HCT116 (cell line): ENCODE data around the gene RIPOR3. TPM values are rescaled to one million over a fixed set of nuclear protein-coding genes. Genes with fewer than 3 reads are reported as not detected.

Experiments used
- ATAC-seq: fragments of 200-7000 bp; cut with Tn5 transposase; 2 replicates; pipeline ENCODE4 v1.9.1; 2020; ENCODE audit warnings: mild to moderate bottlenecking, moderate library complexity
- BruUV-seq: library from RNA; stranded (reverse); fragments of 400-500 nt; replicated peaks from 2 replicates; lab custom pipeline; 2021; lab: Mats Ljungman, UMichigan
- CTCF ChIA-PET: fragments of 300-600 bp; sonication (Branson Sonifier 250); formaldehyde crosslinking; loops from one replicate; lab custom pipeline; 2021; ENCODE audit warnings: antibody characterized with exemption; lab: Charles Lee
- POLR2A ChIA-PET: fragments of 300-600, 350-600 bp; sonication (Branson Sonifier 250); formaldehyde crosslinking; loops from one replicate; lab custom pipeline; 2021; ENCODE audit warnings: antibody characterized with exemption; lab: Charles Lee
- RAD21 ChIA-PET, 2 experiments: fragments of 300-600 bp; sonication (Branson Sonifier 250); formaldehyde crosslinking; loops; one replicate each; lab custom pipeline; 2023; ENCODE audit warnings: low total read pairs in 2 of 2; ENCODE audit not compliant: uncharacterized antibody in 2 of 2, unreplicated experiment in 2 of 2, low non-redundant PET in 1 of 2; lab: Charles Lee
- DNase-seq: peaks from one replicate; pipeline ENCODE4 v3.0.0-alpha.2; 2010; ENCODE audit warnings: low read depth, low spot score
- H2AFZ ChIP-seq: fragments of 200-600 bp; shearing (Covaris generic), sonication (generic); 2 replicates; pipeline ENCODE4 v1.6.1; 2017; ENCODE audit warnings: low read depth, mixed run types, mixed read lengths, antibody characterized with exemption, low read length; ENCODE audit not compliant: poor library complexity, severe bottlenecking
- H3K27ac ChIP-seq: 2 replicates; pipeline ENCODE4 v1.5.1; 2012; ENCODE audit warnings: low read depth, low read length
- H3K27me3 ChIP-seq: fragments of 200-600 bp; sonication (generic); 2 replicates; pipeline ENCODE4 v1.6.1; 2016; ENCODE audit warnings: mixed run types, low read length, mixed read lengths; ENCODE audit not compliant: insufficient read depth
- H3K36me3 ChIP-seq, 2 experiments: fragments of 200-500 bp in 1 of 2; fragments of 200-600 bp in 1 of 2; sonication (Bioruptor generic) in 1 of 2; sonication (generic) in 1 of 2; 2 replicates each; pipeline versions ENCODE4 v1.5.1 to v1.6.1; 2014 to 2016; ENCODE audit warnings: low read length in 2 of 2, inconsistent platforms in 1 of 2, mixed read lengths in 1 of 2, mixed run types in 1 of 2; ENCODE audit not compliant: insufficient read depth in 2 of 2, control insufficient read depth in 1 of 2
- H3K4me1 ChIP-seq, 2 experiments: fragments of 200-600 bp in 1 of 2; sonication (generic) in 1 of 2; 2 replicates each; pipeline versions ENCODE4 v1.5.1 to v1.6.1; 2012 to 2017; ENCODE audit warnings: low read length in 2 of 2, inconsistent platforms in 1 of 2, mild to moderate bottlenecking in 1 of 2, mixed read lengths in 1 of 2, mixed run types in 1 of 2, moderate library complexity in 1 of 2; ENCODE audit not compliant: insufficient read depth in 2 of 2, control insufficient read depth in 1 of 2
- H3K4me2 ChIP-seq: fragments of 200-600 bp; sonication (generic); 2 replicates; pipeline ENCODE4 v1.6.1; 2017; ENCODE audit warnings: mixed run types, low read length, mixed read lengths
- H3K4me3 ChIP-seq, 2 experiments: fragments of 200-600 bp in 1 of 2; sonication (generic) in 1 of 2; replicated peaks in 1 of 2; 2 replicates each; pipeline ENCODE4 v1.5.1; 2011 to 2016; ENCODE audit warnings: low read length in 2 of 2, control low read depth in 1 of 2, low read depth in 1 of 2, mild to moderate bottlenecking in 1 of 2, mixed read lengths in 1 of 2, mixed run types in 1 of 2
- H3K79me2 ChIP-seq: fragments of 200-600 bp; sonication (generic); 2 replicates; pipeline ENCODE4 v1.6.1; 2017; ENCODE audit warnings: mild to moderate bottlenecking, mixed run types, low read length, moderate library complexity, mixed read lengths; ENCODE audit not compliant: insufficient read depth
- H3K9ac ChIP-seq: fragments of 200-600 bp; sonication (generic); 2 replicates; pipeline ENCODE4 v1.6.1; 2016; ENCODE audit warnings: low read length, mixed read lengths
- H3K9me2 ChIP-seq: fragments of 200-600 bp; sonication (generic), shearing (Covaris generic); 2 replicates; pipeline ENCODE4 v1.6.1; 2017; ENCODE audit warnings: mixed run types, mild to moderate bottlenecking, moderate library complexity; ENCODE audit not compliant: insufficient read depth
- H3K9me3 ChIP-seq, 2 experiments: fragments of 200-500 bp in 1 of 2; fragments of 200-600 bp in 1 of 2; sonication (Bioruptor generic) in 1 of 2; sonication (generic) in 1 of 2; 2 replicates each; pipeline ENCODE4 v1.6.1; 2014 to 2017; ENCODE audit warnings: low read length in 2 of 2, mixed read lengths in 2 of 2, inconsistent platforms in 1 of 2, low read depth in 1 of 2, mild to moderate bottlenecking in 1 of 2, mixed run types in 1 of 2, moderate library complexity in 1 of 2; ENCODE audit not compliant: control insufficient read depth in 1 of 2, insufficient read depth in 1 of 2
- H4K20me1 ChIP-seq: fragments of 200-600 bp; sonication (generic), shearing (Covaris generic); 2 replicates; pipeline ENCODE4 v1.6.1; 2017; ENCODE audit warnings: mixed run types, mild to moderate bottlenecking, moderate library complexity; ENCODE audit not compliant: insufficient read depth
- ATF3 ChIP-seq: IDR thresholded peaks from 2 replicates; pipeline ENCODE4 v1.6.1; 2012
- CBX3 ChIP-seq: IDR thresholded peaks from 2 replicates; pipeline ENCODE4 v1.6.1; 2012; ENCODE audit warnings: low read depth
- CEBPB ChIP-seq: IDR thresholded peaks from 2 replicates; pipeline ENCODE4 v1.6.1; 2012; ENCODE audit warnings: low read depth
- CTCF ChIP-seq, 3 experiments: fragments of 200-600 bp in 1 of 3; sonication (generic) in 1 of 3; IDR thresholded peaks in 2 of 3; conservative IDR thresholded peaks in 1 of 3; 2 replicates each; pipeline ENCODE4 v1.5.1; 2012 to 2017; ENCODE audit warnings: low read depth in 2 of 3, low read length in 2 of 3, antibody characterized with exemption in 1 of 3, borderline replicate concordance in 1 of 3, control low read depth in 1 of 3, mild to moderate bottlenecking in 1 of 3, mixed read lengths in 1 of 3, mixed run types in 1 of 3, moderate library complexity in 1 of 3; ENCODE audit not compliant: insufficient read depth in 1 of 3
- EGR1 ChIP-seq: IDR thresholded peaks from 2 replicates; pipeline ENCODE4 v1.6.1; 2012; ENCODE audit warnings: low read depth
- ELF1 ChIP-seq: IDR thresholded peaks from 2 replicates; pipeline ENCODE4 v1.6.1; 2012; ENCODE audit warnings: low read depth, borderline replicate concordance
- EZH2 ChIP-seq: fragments of 200-600 bp; sonication (generic); IDR thresholded peaks from 2 replicates; pipeline ENCODE4 v1.6.1; 2017; ENCODE audit warnings: antibody characterized with exemption, mixed run types
- EZH2phosphoT487 ChIP-seq: fragments of 200-600 bp; IDR thresholded peaks from 2 replicates; pipeline ENCODE4 v1.6.1; 2018; ENCODE audit warnings: antibody characterized with exemption, borderline replicate concordance
- FOSL1 ChIP-seq: IDR thresholded peaks from 2 replicates; pipeline ENCODE4 v1.6.1; 2012; ENCODE audit warnings: low read depth
- JUND ChIP-seq: IDR thresholded peaks from 2 replicates; pipeline ENCODE4 v1.6.1; 2012
- MAX ChIP-seq: IDR thresholded peaks from 2 replicates; pipeline ENCODE4 v1.6.1; 2012
- POLR2A ChIP-seq: IDR thresholded peaks from 2 replicates; pipeline ENCODE4 v1.7.0; 2011; ENCODE audit warnings: borderline replicate concordance; ENCODE audit not compliant: insufficient read depth, insufficient read length; ENCODE audit errors: extremely low read depth
- POLR2AphosphoS5 ChIP-seq: IDR thresholded peaks from 2 replicates; pipeline ENCODE4 v1.6.1; 2011; ENCODE audit warnings: mild to moderate bottlenecking, low read depth, low read length, moderate library complexity
- RAD21 ChIP-seq: IDR thresholded peaks from 2 replicates; pipeline ENCODE4 v1.6.1; 2012; ENCODE audit warnings: low read depth, mild to moderate bottlenecking
- REST ChIP-seq: IDR thresholded peaks from 2 replicates; pipeline ENCODE4 v1.6.1; 2012; ENCODE audit warnings: low read depth
- SIN3A ChIP-seq: IDR thresholded peaks from 2 replicates; pipeline ENCODE4 v1.6.1; 2012; ENCODE audit warnings: low read depth
- SP1 ChIP-seq: IDR thresholded peaks from 2 replicates; pipeline ENCODE4 v1.6.1; 2012; ENCODE audit warnings: low read depth
- SRF ChIP-seq: IDR thresholded peaks from 2 replicates; pipeline ENCODE4 v1.6.1; 2012; ENCODE audit warnings: low read depth
- YY1 ChIP-seq: IDR thresholded peaks from 2 replicates; pipeline ENCODE4 v1.6.1; 2011; ENCODE audit warnings: low read length, low read depth, moderate library complexity, mild to moderate bottlenecking; ENCODE audit not compliant: insufficient replicate concordance; ENCODE audit errors: extremely low read depth
- ZBTB33 ChIP-seq: IDR thresholded peaks from 2 replicates; pipeline ENCODE4 v1.6.1; 2011; ENCODE audit warnings: mild to moderate bottlenecking, low read length, moderate library complexity; ENCODE audit not compliant: insufficient replicate concordance; ENCODE audit errors: extremely low read depth
- intact Hi-C: fragments of 100-400 bp; cut with micrococcal nuclease; formaldehyde crosslinking; loops from 2 replicates; pipeline ENCODE4 v1.10.0; 2022
- total RNA-seq: library from RNA; stranded (reverse); gene quantifications from one replicate; pipeline ENCODE4 v1.2.1, GENCODE V29; 2021; ENCODE audit not compliant: unreplicated experiment

RIPOR3 gene
- total RNA-seq, 1 experiment from 2014 or later = 0.22 TPM

GRCh38 chr20:50722424-50723155 is 31.2 kb upstream of the RIPOR3 start:
- H3K4me2 ChIP-seq = no peak overlapping the region
- ATAC-seq (no peak), DNase-seq (no peak)
- no peak overlapping the region for H3K9ac ChIP-seq
- ChIA-PET CTCF (no interaction called here), POLR2A (no interaction called here), RAD21 (interaction anchor here in 1 of 2 experiments (0.7 kb wide), 1 partner anchor 24 kb away, joined by 3 read pairs; no protein-coding TSS in a partner anchor)
- H3K27me3 ChIP-seq = no peaks in the 10 kb centered on the region
- H3K27ac ChIP-seq = no peak overlapping the region
- peak overlapping the region; percentile 43 for H2AFZ ChIP-seq
- no peaks in the 10 kb centered on the region for H3K79me2 ChIP-seq
- no peaks in the 10 kb centered on the region for H3K9me3 ChIP-seq
- H3K9me2 ChIP-seq = no peaks in the 10 kb centered on the region
- BruUV-seq = no TSS peak
- intact Hi-C loops = no loop called here
- H3K36me3 ChIP-seq = no peaks in the 10 kb centered on the region
- TF ChIP-seq YY1 (no peak), JUND (no peak), EZH2phosphoT487 (no peak), CTCF (IDR thresholded peaks at IDR 0.05 in 2 of 3, conservative IDR thresholded peaks at IDR 0.05 in 1 of 3; ENCODE audit: borderline replicate concordance in 1 of 3, insufficient read depth in 1 of 3, low read depth in 2 of 3, low read length in 2 of 3) (no peak), SIN3A (no peak), ELF1 (no peak), EZH2 (no peak), MAX (no peak), ATF3 (no peak), FOSL1 (no peak), CEBPB (no peak), SP1 (no peak), POLR2A (no peak), ZBTB33 (no peak), POLR2AphosphoS5 (no peak), REST (no peak), SRF (no peak), RAD21 (no peak), EGR1 (no peak), CBX3 (no peak)
- no peaks in the 10 kb centered on the region for H4K20me1 ChIP-seq
- H3K4me1 ChIP-seq = peaks cover 49 to 87% of the 10 kb centered on the region in 2 experiments
- H3K4me3 ChIP-seq = no peak overlapping the region
